HG03342 (cell line): Measurements from ENCODE around the gene SLC4A7.
"Not testable (repeated sequence)": the region's sequence is repeated elsewhere in the genome, so short reads cannot be mapped to it uniquely, and the experiment has no call there.

Experiments
- ATAC-seq: cut with Tn5 transposase; IDR thresholded peaks from one replicate; pipeline ENCODE4 v1.9.1; 2021; ENCODE audit warnings: mild to moderate bottlenecking, moderate library complexity; ENCODE audit not compliant: unreplicated experiment

SLC4A7 gene

DNA sequence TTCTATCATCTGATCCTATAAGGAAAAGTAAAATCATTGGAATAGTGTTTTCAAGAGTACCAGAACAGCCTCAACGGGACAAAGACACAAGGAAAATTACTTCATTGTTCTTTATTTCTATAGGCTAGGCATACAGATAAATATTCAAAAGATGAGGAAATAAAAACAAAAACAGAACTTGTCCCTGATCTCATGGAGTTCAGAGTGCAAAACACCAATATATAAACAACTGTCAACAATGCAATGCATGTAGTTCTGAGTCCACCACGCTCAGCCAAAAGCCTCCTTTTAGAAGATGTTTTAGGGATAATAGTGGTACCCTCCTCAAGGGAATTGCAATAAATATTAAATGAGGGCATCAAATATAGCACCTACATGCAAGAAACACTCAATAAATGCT is 4.6 kb upstream of the SLC4A7 start:
- no peak for ATAC-seq

GRCh38 chr3:27487383-27487782 is 3.2 kb upstream of the SLC4A7 start:
- no peak for ATAC-seq

DNA sequence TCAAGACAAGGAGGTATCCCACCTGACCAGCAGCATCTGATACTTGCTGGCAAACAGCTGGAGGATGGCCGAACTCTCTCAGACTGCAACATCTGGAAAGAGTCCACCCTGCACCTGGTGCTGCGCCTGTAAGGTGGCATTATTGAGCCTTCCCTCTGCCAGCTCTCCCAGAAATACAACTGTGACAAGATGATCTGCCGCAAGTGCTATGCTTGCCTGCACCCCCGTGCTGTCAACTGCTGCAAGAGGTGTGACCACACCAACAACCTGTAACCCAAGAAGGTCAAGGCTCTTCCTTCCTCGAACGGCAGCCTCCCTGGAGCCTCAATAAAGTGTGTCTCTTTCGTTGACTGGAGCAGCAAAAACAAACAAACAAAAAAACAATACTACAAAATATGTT is 2.2 kb upstream of the SLC4A7 start:
- ATAC-seq, result no peak

DNA sequence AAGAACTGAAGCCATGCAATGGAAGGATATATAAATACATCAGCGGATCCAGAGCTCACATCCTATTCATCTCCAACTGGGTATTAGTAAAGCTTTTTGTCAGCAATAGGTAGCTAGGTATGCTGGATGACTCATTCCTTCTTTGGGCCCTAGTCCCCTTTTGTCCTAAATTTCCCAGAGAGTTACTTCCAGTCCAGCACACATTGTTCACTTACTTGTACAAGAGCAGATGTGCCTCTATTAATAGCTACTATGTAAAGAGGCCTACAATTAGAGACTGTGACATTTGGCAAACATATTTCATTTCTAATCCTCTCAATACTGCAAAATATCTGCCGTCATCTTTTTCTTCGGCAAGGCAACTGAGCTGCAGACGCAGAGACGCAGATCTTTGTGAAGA is 1.7 kb upstream of the SLC4A7 start:
- ATAC-seq, result no peak

GRCh38 chr3:27483117-27484014 is 818 bp downstream of the SLC4A7 start:
- ATAC-seq, result peak; percentile 23

GRCh38 chr3:27479806-27480543 is 4.2 kb downstream of the SLC4A7 start:
- no peak for ATAC-seq

DNA sequence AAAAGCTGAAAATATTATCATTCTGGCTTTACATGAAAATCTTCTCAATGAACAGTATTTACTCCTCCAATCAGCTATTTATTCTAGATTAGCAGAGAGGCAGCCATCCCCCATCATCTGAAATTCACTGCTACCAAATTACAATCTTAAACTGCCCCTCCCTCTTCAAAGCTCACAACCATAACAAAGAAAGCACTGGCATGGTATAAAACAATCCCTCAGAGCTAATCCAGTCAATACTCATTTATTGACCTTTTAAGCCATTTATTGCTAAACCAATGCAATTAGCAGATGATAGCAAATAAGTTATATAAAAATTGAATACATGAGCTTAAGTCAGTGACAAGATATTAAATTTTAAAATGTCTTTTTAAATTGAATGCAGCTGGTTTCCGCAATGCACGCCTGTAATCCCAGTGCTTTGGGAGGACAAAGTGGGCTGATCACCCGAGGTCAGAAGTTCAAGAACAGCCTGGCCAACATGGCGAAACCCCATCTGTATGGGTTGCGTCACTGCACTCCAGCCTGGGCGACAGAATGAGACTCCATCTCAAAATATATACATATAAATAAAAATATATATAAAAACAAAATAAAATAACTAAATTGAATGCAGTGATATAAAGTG is 12.1 kb downstream of the SLC4A7 start:
- ATAC-seq, result no peak

GRCh38 chr3:27468283-27468886 is 15.8 kb downstream of the SLC4A7 start:
- ATAC-seq, result no peak

GRCh38 chr3:27467545-27467944 is 16.6 kb downstream of the SLC4A7 start:
- peak; percentile 88 for ATAC-seq

- ATAC-seq, result no peak
Measured at GRCh38 chr3:27464646-27465045, 19.5 kb downstream of the SLC4A7 start.

GRCh38 chr3:27462228-27462627 is 22.0 kb downstream of the SLC4A7 start:
- ATAC-seq, result no peak

DNA sequence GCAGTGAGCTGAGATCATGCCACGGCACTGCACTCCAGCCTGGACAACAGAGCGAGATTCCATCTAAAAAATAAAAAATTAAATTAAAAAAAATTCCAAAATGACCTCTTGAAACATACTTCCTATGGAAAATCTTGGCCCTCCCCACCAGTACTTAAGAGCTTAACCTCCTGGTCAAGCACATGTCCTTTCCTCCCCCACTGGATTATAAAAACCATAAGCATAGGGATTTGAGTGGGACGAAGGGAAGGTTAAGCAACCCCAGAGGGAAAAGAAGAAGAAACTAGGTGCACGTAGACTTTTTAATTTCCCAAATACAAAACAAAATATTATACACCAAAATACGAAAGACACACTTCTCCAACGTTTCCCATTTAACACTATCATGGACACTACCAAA is 25.3 kb downstream of the SLC4A7 start:
- no peak for ATAC-seq

DNA sequence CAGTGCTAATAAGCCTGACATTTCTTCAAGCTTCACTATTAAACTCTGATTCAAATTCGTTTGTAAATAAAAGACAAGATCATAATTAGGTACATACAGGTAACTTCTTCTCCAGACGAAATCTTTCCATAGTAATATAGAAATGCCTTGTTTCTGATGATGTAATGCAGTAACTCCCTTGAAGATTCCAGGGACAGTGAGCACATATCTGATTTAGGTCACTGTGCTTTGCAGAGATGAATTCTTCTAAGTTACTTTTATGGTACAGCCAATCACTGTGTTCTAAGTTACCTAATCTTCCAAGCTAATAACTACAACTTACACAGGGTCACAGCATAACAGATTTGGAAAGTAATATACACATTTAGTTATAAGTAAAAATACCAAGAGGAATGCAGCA is 27.6 kb downstream of the SLC4A7 start:
- no peak for ATAC-seq

DNA sequence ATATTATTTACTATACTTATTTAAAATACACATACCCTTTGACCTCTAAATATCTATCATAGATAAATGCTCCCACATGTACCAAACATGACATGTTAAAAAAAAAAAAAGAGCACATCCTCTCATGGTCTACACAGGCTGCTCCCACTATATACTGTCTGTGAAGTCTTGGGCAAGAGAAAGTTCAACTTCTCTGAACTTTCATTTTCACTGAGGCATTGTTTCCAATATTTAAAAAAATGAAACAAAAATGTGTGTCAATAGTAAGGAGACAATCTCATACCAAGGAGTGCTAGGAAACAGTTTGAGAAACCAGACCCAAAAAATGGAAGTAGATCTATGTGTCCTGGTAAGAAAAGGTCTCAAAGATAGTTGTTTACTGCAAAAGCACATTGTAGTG is 29.3 kb downstream of the SLC4A7 start:
- peak; percentile 73 for ATAC-seq

DNA sequence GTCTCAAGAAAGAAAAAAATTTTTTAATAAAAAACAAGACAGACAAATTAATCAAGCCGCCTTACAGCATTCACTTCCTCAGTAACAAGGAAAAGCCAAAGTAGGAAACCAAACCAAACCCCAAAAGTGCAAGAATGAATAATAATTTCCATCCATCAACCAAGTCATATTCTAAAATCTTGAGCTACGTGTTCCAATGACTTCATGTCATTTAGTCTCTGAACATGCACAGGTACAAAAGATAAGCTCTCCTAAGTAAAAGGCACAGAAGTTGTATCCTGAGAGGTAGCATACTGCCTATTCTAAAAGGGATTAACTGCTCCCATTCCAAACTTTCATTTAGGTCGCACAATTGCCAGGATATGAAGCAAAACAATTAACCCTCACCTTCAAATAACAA is 29.7 kb downstream of the SLC4A7 start:
- peak; percentile 7 for ATAC-seq

DNA sequence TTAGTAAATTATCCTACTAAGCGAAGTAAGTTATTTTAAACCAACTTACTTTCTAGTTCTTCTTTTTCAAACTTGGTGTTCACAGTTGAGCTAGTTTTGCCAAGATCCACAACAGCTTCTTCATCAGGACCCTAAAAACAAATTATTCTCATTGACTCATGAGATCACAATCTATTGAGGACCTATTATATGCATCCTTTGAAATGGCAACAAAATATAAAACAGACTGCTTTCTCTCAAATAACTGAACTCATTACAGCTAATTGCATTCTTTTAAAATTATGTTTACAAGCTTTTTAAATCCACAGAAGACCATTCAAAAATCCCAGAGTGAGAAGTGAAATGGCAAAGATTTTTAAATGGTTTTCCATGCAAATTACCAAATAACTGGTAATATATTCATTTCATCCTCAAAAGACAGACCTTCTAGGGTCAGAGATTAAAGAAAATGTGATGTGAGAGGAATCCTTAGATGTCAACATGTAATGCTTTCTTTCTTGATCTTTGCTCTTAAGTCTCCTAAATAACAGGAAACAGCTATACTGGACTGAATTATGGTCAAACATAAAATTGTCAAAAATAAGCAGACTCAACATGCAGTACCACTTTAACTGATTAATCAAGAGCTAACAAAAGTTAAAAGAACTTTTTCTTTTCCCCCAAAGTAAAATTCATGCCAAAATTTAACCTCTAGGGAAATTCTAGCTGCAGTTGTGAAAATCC is 31.7 kb downstream of the SLC4A7 start:
- no peak for ATAC-seq

- ATAC-seq, result no peak
Measured at GRCh38 chr3:27451842-27452241, 32.3 kb downstream of the SLC4A7 start.

DNA sequence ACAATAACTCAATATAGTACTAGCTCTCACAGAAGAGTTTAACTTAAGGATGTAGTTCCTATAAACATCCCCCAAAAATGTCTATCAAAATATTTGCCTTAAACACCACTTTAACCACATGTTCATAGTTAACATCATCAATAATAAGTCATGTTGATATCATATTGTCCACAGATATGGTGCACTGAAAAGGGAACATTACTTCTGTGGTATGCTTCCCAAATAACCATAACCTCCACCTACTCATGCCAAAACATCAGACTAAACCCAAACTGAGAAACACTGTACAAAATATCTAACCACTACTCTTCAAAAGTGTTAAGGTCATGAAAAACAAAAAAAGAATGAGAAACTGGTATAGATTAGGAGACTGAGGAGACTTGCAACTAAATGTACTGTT is 32.9 kb downstream of the SLC4A7 start:
- ATAC-seq, result no peak

DNA sequence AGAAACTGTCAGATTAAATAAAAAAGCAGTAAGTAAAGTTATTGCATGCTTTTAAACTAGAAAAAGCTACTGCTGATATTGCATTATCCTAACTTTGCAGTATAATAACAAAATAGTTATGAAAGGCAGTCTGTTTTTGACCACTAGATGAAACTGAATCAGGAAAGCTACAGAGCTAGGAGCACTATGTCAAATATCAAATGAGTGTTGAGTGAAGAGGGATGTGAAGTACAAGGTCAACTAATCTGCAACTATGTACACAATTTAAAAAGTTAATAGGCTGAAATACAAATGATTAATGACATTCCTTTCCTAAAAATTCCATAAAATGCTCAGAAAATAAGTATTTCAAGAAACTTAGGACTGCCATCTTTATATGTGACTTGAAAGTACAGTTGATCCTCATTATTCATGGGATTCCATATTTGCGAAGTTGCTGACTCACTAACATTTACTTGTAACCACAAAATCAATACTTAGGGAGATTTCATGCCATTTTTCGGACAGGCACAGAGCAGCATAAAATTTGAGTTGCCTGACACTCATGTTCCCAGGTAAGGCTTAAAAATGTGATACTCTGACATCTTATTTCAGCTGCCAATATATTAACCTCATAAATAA is 34.5 kb downstream of the SLC4A7 start:
- no peak for ATAC-seq

DNA sequence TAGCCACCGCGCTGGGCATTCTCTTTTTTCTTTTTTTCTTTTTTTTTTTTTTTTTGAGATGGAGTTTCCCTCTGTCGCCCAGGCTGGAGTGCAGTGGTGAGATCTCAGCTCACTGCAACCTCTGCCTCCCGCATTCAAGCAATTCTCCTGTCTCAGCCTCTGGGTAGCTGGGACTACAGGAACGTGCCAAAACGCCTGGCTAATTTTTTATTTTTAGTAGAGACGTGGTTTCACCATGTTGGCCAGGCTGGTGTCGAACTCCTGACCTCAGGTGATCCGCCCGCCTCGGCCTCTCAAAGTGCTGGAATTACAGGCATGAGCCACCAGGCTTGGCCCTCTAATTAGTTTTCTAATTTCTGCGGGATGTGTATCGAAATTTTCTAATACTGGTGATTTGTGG is 41.2 kb downstream of the SLC4A7 start:
- ATAC-seq, result not testable (repeated sequence)
